ENCODE data around the gene RNF208.

Gene RNF208

DNA sequence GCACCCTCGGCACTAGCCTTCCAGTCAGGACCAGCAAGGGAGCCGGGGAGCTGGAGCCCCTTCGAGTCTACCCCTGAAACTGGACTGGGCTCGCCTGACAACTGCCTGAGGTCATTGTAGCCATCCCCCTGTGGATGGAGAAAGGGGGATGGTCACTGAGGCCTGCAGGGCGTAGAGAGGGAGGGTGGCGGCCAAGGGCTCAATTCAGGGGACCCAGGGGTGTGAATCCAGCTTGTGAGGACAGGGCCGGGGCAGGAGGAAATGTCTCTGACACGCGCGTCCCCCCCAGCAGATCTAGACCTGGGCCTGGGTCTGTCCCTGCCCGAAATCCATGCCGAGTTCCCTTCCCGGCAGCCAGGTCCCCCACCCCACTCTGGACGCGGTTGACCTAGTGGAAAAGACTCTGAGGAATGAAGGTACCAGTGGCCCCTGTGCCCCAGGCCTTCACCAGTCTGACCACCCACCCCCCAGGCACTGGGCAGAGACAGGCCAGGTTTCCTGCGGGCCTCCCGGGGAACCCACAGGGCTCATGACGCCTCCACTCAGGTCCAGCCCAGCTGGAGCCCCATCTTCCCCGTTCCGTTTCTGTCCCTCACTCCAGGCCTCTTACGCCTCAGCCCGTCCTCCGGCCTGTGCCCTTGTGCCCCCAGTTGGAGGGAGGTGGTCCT, 9.5 kb upstream of the RNF208 start:
- H3K4me1 ChIP-seq (ENCODE audit: insufficient read depth, low read length, poor library complexity, severe bottlenecking), result no peaks in the 10 kb centered on the region
- no peaks in the 10 kb centered on the region for H3F3A ChIP-seq (ENCODE audit: low read depth)
- TF ChIP-seq CTCF (conservative IDR thresholded peaks at IDR 0.05; ENCODE audit: low read length), result no peak
- no peak for TF ChIP-seq EZH2phosphoT487 (IDR thresholded peaks at IDR 0.05; ENCODE audit: borderline replicate concordance)
- no peaks in the 10 kb centered on the region for H3K9me3 ChIP-seq (ENCODE audit: insufficient read depth, low read depth, low read length)
- no peaks in the 10 kb centered on the region for H4K20me1 ChIP-seq (ENCODE audit: insufficient read depth, low read length, poor library complexity, severe bottlenecking)
- no peaks in the 10 kb centered on the region for H3K27me3 ChIP-seq (ENCODE audit: insufficient read depth, low read length, poor library complexity, severe bottlenecking)
- no peaks in the 10 kb centered on the region for H3K79me2 ChIP-seq (ENCODE audit: insufficient read depth, low read length)
- no peak overlapping the region for H2AFZ ChIP-seq (ENCODE audit: low read length)
- H3K9ac ChIP-seq (ENCODE audit: low read depth, low read length, poor library complexity, severe bottlenecking), result no peak overlapping the region
- H3K9me2 ChIP-seq (replicated peaks; ENCODE audit: low read depth, low read length), result no peaks in the 10 kb centered on the region
- no peaks in the 10 kb centered on the region for H3K36me3 ChIP-seq (ENCODE audit: insufficient read depth, low read length)
- H3K4me3 ChIP-seq (ENCODE audit: low read length, poor library complexity, severe bottlenecking), result no peak overlapping the region
- H3K4me2 ChIP-seq (ENCODE audit: low read depth, low read length, poor library complexity, severe bottlenecking), result no peak overlapping the region

GRCh38 chr9:137230705-137231371, 8.8 kb upstream of the RNF208 start, which contains the start of gene SLC34A3:
Gene SLC34A3, plus strand, starts transcription at chr9:137230901. Its CDS starts 802 bp downstream, at chr9:137231703.
- no peaks in the 10 kb centered on the region for H3K9me2 ChIP-seq (replicated peaks; ENCODE audit: low read depth, low read length)
- no peaks in the 10 kb centered on the region for H3K79me2 ChIP-seq (ENCODE audit: insufficient read depth, low read length)
- no peak within 1 kb of the TSS for H3K4me3 ChIP-seq (ENCODE audit: low read length, poor library complexity, severe bottlenecking)
- H2AFZ ChIP-seq (ENCODE audit: low read length), result no peak within 1 kb of the TSS
- H3F3A ChIP-seq (ENCODE audit: low read depth), result no peaks in the 10 kb centered on the region
- H3K9me3 ChIP-seq (ENCODE audit: insufficient read depth, low read depth, low read length), result no peaks in the 10 kb centered on the region
- H4K20me1 ChIP-seq (ENCODE audit: insufficient read depth, low read length, poor library complexity, severe bottlenecking), result no peaks in the 10 kb centered on the region
- no peaks in the 10 kb centered on the region for H3K4me1 ChIP-seq (ENCODE audit: insufficient read depth, low read length, poor library complexity, severe bottlenecking)
- no peaks in the 10 kb centered on the region for H3K27me3 ChIP-seq (ENCODE audit: insufficient read depth, low read length, poor library complexity, severe bottlenecking)
- no peak within 1 kb of the TSS for H3K9ac ChIP-seq (ENCODE audit: low read depth, low read length, poor library complexity, severe bottlenecking)
- no peak for TF ChIP-seq CTCF (conservative IDR thresholded peaks at IDR 0.05; ENCODE audit: low read length)
- TF ChIP-seq EZH2phosphoT487 (IDR thresholded peaks at IDR 0.05; ENCODE audit: borderline replicate concordance), result no peak
- no peak within 1 kb of the TSS for H3K4me2 ChIP-seq (ENCODE audit: low read depth, low read length, poor library complexity, severe bottlenecking)
- no peaks in the 10 kb centered on the region for H3K36me3 ChIP-seq (ENCODE audit: insufficient read depth, low read length)

- Histone ChIP-seq H3F3A (ENCODE audit: low read depth) (no peaks in the 10 kb centered on the region), H3K4me1 (ENCODE audit: insufficient read depth, low read length, poor library complexity, severe bottlenecking) (peaks cover 3% of the 10 kb centered on the region), H3K36me3 (ENCODE audit: insufficient read depth, low read length) (no peaks in the 10 kb centered on the region), H3K27me3 (ENCODE audit: insufficient read depth, low read length, poor library complexity, severe bottlenecking) (no peaks in the 10 kb centered on the region), H2AFZ (ENCODE audit: low read length) (no peak overlapping the region), H3K9me3 (ENCODE audit: insufficient read depth, low read depth, low read length) (no peaks in the 10 kb centered on the region), H3K9me2 (replicated peaks; ENCODE audit: low read depth, low read length) (no peaks in the 10 kb centered on the region), H3K4me2 (ENCODE audit: low read depth, low read length, poor library complexity, severe bottlenecking) (no peak overlapping the region), H3K9ac (ENCODE audit: low read depth, low read length, poor library complexity, severe bottlenecking) (no peak overlapping the region), H4K20me1 (ENCODE audit: insufficient read depth, low read length, poor library complexity, severe bottlenecking) (no peaks in the 10 kb centered on the region), H3K79me2 (ENCODE audit: insufficient read depth, low read length) (no peaks in the 10 kb centered on the region), H3K4me3 (ENCODE audit: low read length, poor library complexity, severe bottlenecking) (no peak overlapping the region)
- TF ChIP-seq CTCF (conservative IDR thresholded peaks at IDR 0.05; ENCODE audit: low read length) (no peak), EZH2phosphoT487 (IDR thresholded peaks at IDR 0.05; ENCODE audit: borderline replicate concordance) (no peak)
These were observed 8.1 kb upstream of the RNF208 start for GRCh38 chr9:137229903-137230704.
